A549 (cell line): ENCODE data around the gene MYBPC1.

ENCODE experiments used
- EP300 ChIP-seq, 2 experiments: fragments of >200 bp; sonication (Bioruptor Twin); formaldehyde crosslinking; IDR thresholded peaks; 2 replicates in 1 of 2; 3 replicates in 1 of 2; pipeline ENCODE4 v1.6.1; 2016 to 2017
- KDM5A ChIP-seq: fragments of 200-600 bp; sonication (generic); IDR thresholded peaks from 2 replicates; pipeline ENCODE4 v1.6.1; 2016; ENCODE audit warnings: antibody characterized with exemption, mild to moderate bottlenecking
- TF ChIP-seq, protein P1 (sequence below): fragments of >200 bp; sonication (Bioruptor Twin); formaldehyde crosslinking; IDR thresholded peaks from 3 replicates; pipeline ENCODE4 v1.5.1; 2016

- TF ChIP-seq EP300 (IDR thresholded peaks at IDR 0.05), result no peak
- TF ChIP-seq KDM5A, result no peak
- TF ChIP-seq, protein P1, sequence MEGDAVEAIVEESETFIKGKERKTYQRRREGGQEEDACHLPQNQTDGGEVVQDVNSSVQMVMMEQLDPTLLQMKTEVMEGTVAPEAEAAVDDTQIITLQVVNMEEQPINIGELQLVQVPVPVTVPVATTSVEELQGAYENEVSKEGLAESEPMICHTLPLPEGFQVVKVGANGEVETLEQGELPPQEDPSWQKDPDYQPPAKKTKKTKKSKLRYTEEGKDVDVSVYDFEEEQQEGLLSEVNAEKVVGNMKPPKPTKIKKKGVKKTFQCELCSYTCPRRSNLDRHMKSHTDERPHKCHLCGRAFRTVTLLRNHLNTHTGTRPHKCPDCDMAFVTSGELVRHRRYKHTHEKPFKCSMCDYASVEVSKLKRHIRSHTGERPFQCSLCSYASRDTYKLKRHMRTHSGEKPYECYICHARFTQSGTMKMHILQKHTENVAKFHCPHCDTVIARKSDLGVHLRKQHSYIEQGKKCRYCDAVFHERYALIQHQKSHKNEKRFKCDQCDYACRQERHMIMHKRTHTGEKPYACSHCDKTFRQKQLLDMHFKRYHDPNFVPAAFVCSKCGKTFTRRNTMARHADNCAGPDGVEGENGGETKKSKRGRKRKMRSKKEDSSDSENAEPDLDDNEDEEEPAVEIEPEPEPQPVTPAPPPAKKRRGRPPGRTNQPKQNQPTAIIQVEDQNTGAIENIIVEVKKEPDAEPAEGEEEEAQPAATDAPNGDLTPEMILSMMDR, result no peak
Measured at GRCh38 chr12:101697930-101698799, 103.4 kb downstream of the MYBPC1 start.
